Caco-2 (cell line): ENCODE data around the gene NRDC. TPM values are rescaled to one million over a fixed set of nuclear protein-coding genes. Genes with fewer than 3 reads are reported as not detected.

Source experiments
- BruUV-seq: library from RNA; stranded (reverse); fragments of 400-500 nt; replicated peaks from 2 replicates; lab custom pipeline; 2021; lab: Mats Ljungman, UMichigan
- CTCF ChIA-PET: fragments of 300-600 bp; sonication (Branson Sonifier 250); formaldehyde crosslinking; loops from one replicate; lab custom pipeline; 2022; ENCODE audit warnings: antibody characterized with exemption; lab: Charles Lee
- POLR2A ChIA-PET: fragments of 300-600 bp; sonication (Branson Sonifier 250); formaldehyde crosslinking; loops from one replicate; lab custom pipeline; 2022; ENCODE audit warnings: antibody characterized with exemption; lab: Charles Lee
- DNase-seq, 2 experiments: peaks; one replicate each; pipeline versions ENCODE4 v3.0.0 to v3.0.0-alpha.2; 2020 to 2022
- H3K27me3 ChIP-seq: replicated peaks from 2 replicates; pipeline ENCODE4 v1.6.0; 2011; ENCODE audit warnings: low read length; ENCODE audit not compliant: control insufficient read depth, insufficient read depth
- H3K36me3 ChIP-seq: 2 replicates; pipeline ENCODE4 v1.5.1; 2011; ENCODE audit warnings: low read length; ENCODE audit not compliant: control insufficient read depth, insufficient read depth
- H3K4me1 ChIP-seq: fragments of 250-450 bp; sonication (Bioruptor Pico); 2 replicates; pipeline ENCODE4 v1.5.1; 2020; ENCODE audit warnings: mild to moderate bottlenecking
- H3K4me3 ChIP-seq: 2 replicates; pipeline ENCODE4 v1.5.1; 2011; ENCODE audit warnings: low read depth, mild to moderate bottlenecking, control low read depth, low read length
- H3K9me3 ChIP-seq: fragments of 250-450 bp; sonication (Bioruptor Pico); 2 replicates; pipeline ENCODE4 v1.5.1; 2020; ENCODE audit warnings: mild to moderate bottlenecking, moderate library complexity
- H3K27ac Mint-ChIP-seq: one replicate; pipeline ENCODE4 v1.8.0; 2022; ENCODE audit warnings: mixed read lengths; ENCODE audit not compliant: unreplicated experiment
- H3K27me3 Mint-ChIP-seq: one replicate; pipeline ENCODE4 v1.8.0; 2022; ENCODE audit warnings: mixed read lengths; ENCODE audit not compliant: insufficient read depth, unreplicated experiment
- H3K36me3 Mint-ChIP-seq: one replicate; pipeline ENCODE4 v1.8.0; 2022; ENCODE audit warnings: mild to moderate bottlenecking, mixed read lengths; ENCODE audit not compliant: insufficient read depth, unreplicated experiment
- H3K4me1 Mint-ChIP-seq: one replicate; pipeline ENCODE4 v1.8.0; 2022; ENCODE audit warnings: low read depth, mixed read lengths; ENCODE audit not compliant: unreplicated experiment
- H3K4me3 Mint-ChIP-seq: one replicate; pipeline ENCODE4 v1.8.0; 2022; ENCODE audit warnings: mild to moderate bottlenecking, moderate library complexity, mixed read lengths; ENCODE audit not compliant: unreplicated experiment
- H3K9me3 Mint-ChIP-seq: one replicate; pipeline ENCODE4 v1.8.0; 2022; ENCODE audit warnings: mixed read lengths; ENCODE audit not compliant: unreplicated experiment
- intact Hi-C: fragments of 100-400 bp; cut with micrococcal nuclease; formaldehyde crosslinking; loops from one replicate; pipeline ENCODE4 v1.10.0; 2022; ENCODE audit not compliant: unreplicated experiment
- total RNA-seq: library from RNA; stranded (reverse); gene quantifications from 2 replicates; pipeline ENCODE4 v1.2.3, GENCODE V29; 2022
- TF ChIP-seq, protein P1 (sequence below), 2 experiments: fragments of 200-600 bp in 1 of 2; IDR thresholded peaks; 1 replicate in 1 of 2; 2 replicates in 1 of 2; pipeline versions ENCODE4 v1.5.1 to v1.8.0; 2011 to 2022; ENCODE audit warnings: antibody characterized with exemption in 1 of 2, control low read depth in 1 of 2, inconsistent platforms in 1 of 2, low read depth in 1 of 2, low read length in 1 of 2, mild to moderate bottlenecking in 1 of 2, moderate library complexity in 1 of 2; ENCODE audit not compliant: insufficient read depth in 1 of 2, severe bottlenecking in 1 of 2, unreplicated experiment in 1 of 2

The NRDC gene
- total RNA-seq, 1 experiment from 2014 or later = 109 TPM

GRCh38 chr1:51915951-51916350 lies 37.4 kb upstream of the NRDC start:
- no peaks in the 10 kb centered on the region; the same call in 1 of the 2 replicates for H3K36me3 ChIP-seq
- TF ChIP-seq, protein P1, sequence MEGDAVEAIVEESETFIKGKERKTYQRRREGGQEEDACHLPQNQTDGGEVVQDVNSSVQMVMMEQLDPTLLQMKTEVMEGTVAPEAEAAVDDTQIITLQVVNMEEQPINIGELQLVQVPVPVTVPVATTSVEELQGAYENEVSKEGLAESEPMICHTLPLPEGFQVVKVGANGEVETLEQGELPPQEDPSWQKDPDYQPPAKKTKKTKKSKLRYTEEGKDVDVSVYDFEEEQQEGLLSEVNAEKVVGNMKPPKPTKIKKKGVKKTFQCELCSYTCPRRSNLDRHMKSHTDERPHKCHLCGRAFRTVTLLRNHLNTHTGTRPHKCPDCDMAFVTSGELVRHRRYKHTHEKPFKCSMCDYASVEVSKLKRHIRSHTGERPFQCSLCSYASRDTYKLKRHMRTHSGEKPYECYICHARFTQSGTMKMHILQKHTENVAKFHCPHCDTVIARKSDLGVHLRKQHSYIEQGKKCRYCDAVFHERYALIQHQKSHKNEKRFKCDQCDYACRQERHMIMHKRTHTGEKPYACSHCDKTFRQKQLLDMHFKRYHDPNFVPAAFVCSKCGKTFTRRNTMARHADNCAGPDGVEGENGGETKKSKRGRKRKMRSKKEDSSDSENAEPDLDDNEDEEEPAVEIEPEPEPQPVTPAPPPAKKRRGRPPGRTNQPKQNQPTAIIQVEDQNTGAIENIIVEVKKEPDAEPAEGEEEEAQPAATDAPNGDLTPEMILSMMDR (IDR thresholded peaks at IDR 0.05; ENCODE audit: insufficient read depth in 1 of 2, low read depth in 1 of 2, low read length in 1 of 2, severe bottlenecking in 1 of 2, unreplicated experiment in 1 of 2) = no peak
- H3K4me1 ChIP-seq = no peaks in the 10 kb centered on the region
- H3K4me3 Mint-ChIP-seq = no peak overlapping the region
- no peak overlapping the region for H3K4me3 ChIP-seq
- BruUV-seq = no TSS peak
- no peak for DNase-seq
- no peaks in the 10 kb centered on the region for H3K27me3 ChIP-seq
- POLR2A ChIA-PET = no interaction called here
- intact Hi-C loops = no loop called here
- H3K27me3 Mint-ChIP-seq = no peaks in the 10 kb centered on the region
- no peak overlapping the region for H3K27ac Mint-ChIP-seq
- no peaks in the 10 kb centered on the region for H3K4me1 Mint-ChIP-seq
- H3K9me3 Mint-ChIP-seq = no peaks in the 10 kb centered on the region
- CTCF ChIA-PET = no interaction called here
- no peaks in the 10 kb centered on the region for H3K9me3 ChIP-seq
- no peaks in the 10 kb centered on the region for H3K36me3 Mint-ChIP-seq

GRCh38 chr1:51912881-51913280 lies 34.4 kb upstream of the NRDC start:
- Mint-ChIP-seq H3K4me1 (no peaks in the 10 kb centered on the region), H3K27me3 (no peaks in the 10 kb centered on the region), H3K27ac (no peak overlapping the region), H3K36me3 (no peaks in the 10 kb centered on the region), H3K4me3 (no peak overlapping the region), H3K9me3 (no peaks in the 10 kb centered on the region)
- ChIA-PET POLR2A (no interaction called here), CTCF (no interaction called here)
- no peaks in the 10 kb centered on the region for H3K9me3 ChIP-seq
- TF ChIP-seq, protein P1 (IDR thresholded peaks at IDR 0.05; ENCODE audit: insufficient read depth in 1 of 2, low read depth in 1 of 2, low read length in 1 of 2, severe bottlenecking in 1 of 2, unreplicated experiment in 1 of 2) = no peak
- intact Hi-C loops = no loop called here
- no peak overlapping the region for H3K4me3 ChIP-seq
- BruUV-seq = no TSS peak
- DNase-seq = no peak
- no peaks in the 10 kb centered on the region for H3K36me3 ChIP-seq
- H3K27me3 ChIP-seq = no peaks in the 10 kb centered on the region
- H3K4me1 ChIP-seq = no peaks in the 10 kb centered on the region

- DNase-seq = no peak
- H3K4me1 ChIP-seq = no peaks in the 10 kb centered on the region
- no peak overlapping the region for H3K27ac Mint-ChIP-seq
- H3K4me3 Mint-ChIP-seq = no peak overlapping the region
- ChIA-PET CTCF (no interaction called here), POLR2A (no interaction called here)
- intact Hi-C loops = no loop called here
- no peaks in the 10 kb centered on the region for H3K9me3 Mint-ChIP-seq
- no peaks in the 10 kb centered on the region for H3K9me3 ChIP-seq
- no TSS peak for BruUV-seq
- TF ChIP-seq, protein P1 (IDR thresholded peaks at IDR 0.05; ENCODE audit: insufficient read depth in 1 of 2, low read depth in 1 of 2, low read length in 1 of 2, severe bottlenecking in 1 of 2, unreplicated experiment in 1 of 2) = no peak
- no peaks in the 10 kb centered on the region for H3K4me1 Mint-ChIP-seq
- H3K36me3 ChIP-seq = no peaks in the 10 kb centered on the region
- no peaks in the 10 kb centered on the region for H3K27me3 ChIP-seq
- H3K27me3 Mint-ChIP-seq = no peaks in the 10 kb centered on the region
- H3K4me3 ChIP-seq = no peak overlapping the region
- H3K36me3 Mint-ChIP-seq = no peaks in the 10 kb centered on the region
Observed at GRCh38 chr1:51910221-51911000, 31.9 kb upstream of the NRDC start.
